ENCODE results near the gene MEIKIN.
"Not testable (repeated sequence)": the region's sequence is repeated elsewhere in the genome, so short reads cannot be mapped to it uniquely, and the experiment has no call there.

The MEIKIN gene

GRCh38 chr5:131877873-131878272 lies 67.6 kb downstream of the MEIKIN start:
- H3K9me3 ChIP-seq: no peaks in the 10 kb centered on the region
- H3K27me3 ChIP-seq: peaks cover 12% of the 10 kb centered on the region
- TF ChIP-seq, protein P1, sequence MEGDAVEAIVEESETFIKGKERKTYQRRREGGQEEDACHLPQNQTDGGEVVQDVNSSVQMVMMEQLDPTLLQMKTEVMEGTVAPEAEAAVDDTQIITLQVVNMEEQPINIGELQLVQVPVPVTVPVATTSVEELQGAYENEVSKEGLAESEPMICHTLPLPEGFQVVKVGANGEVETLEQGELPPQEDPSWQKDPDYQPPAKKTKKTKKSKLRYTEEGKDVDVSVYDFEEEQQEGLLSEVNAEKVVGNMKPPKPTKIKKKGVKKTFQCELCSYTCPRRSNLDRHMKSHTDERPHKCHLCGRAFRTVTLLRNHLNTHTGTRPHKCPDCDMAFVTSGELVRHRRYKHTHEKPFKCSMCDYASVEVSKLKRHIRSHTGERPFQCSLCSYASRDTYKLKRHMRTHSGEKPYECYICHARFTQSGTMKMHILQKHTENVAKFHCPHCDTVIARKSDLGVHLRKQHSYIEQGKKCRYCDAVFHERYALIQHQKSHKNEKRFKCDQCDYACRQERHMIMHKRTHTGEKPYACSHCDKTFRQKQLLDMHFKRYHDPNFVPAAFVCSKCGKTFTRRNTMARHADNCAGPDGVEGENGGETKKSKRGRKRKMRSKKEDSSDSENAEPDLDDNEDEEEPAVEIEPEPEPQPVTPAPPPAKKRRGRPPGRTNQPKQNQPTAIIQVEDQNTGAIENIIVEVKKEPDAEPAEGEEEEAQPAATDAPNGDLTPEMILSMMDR (IDR thresholded peaks at IDR 0.05; ENCODE audit: low read depth, low read length): no peak
- no peak overlapping the region for H3K4me3 ChIP-seq (ENCODE audit: low read depth, low read length)
- H3K36me3 ChIP-seq: no peaks in the 10 kb centered on the region
- no peak for DNase-seq
- no peaks in the 10 kb centered on the region for H3K4me1 ChIP-seq

- H3K36me3 ChIP-seq: not testable (repeated sequence)
These were observed 74.2 kb downstream of the MEIKIN start for GRCh38 chr5:131871251-131871650.

DNA sequence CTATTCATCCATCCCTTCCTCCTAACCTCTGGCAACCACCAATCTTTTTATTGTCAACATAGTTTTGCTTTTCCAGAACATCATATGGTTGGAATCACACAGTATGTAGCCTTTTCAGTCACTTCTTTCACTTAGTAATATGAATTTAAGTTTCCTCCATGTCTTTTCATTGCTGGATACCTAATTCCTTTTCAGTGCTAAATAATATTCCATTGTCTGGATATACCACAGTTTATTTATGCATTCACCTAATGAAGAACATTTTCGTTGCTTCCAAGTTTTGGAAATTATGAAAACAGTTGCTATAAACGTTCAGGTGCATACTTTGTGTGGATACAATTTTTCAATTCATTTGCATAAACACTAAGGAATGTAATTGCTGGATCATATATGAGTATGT lies 77.9 kb downstream of the MEIKIN start:
- H3K9me3 ChIP-seq: no peaks in the 10 kb centered on the region; the same call in 1 of the 2 replicates

More at GRCh38 chr5:131871251-131871650, 74.2 kb downstream of the MEIKIN start:
- H3K4me1 ChIP-seq; H3K4me3 ChIP-seq (ENCODE audit: low read depth, low read length); DNase-seq; H3K9me3 ChIP-seq; H3K27me3 ChIP-seq: not testable (repeated sequence)

GRCh38 chr5:131863700-131864099 lies 81.8 kb downstream of the MEIKIN start:
- Histone ChIP-seq H3K9me3 (no peaks in the 10 kb centered on the region; the same call in none of the 2 replicates), H3K27me3 (0 out of 2 replicates have a peak, but pooled peaks cover 4% of the 10 kb centered on the region), H3K4me1 (no peaks in the 10 kb centered on the region), H3K4me3 (ENCODE audit: low read depth, low read length) (no peak overlapping the region), H3K36me3 (no peaks in the 10 kb centered on the region)
- no peak for DNase-seq
- TF ChIP-seq, protein P1 (IDR thresholded peaks at IDR 0.05; ENCODE audit: low read depth, low read length): no peak

More for the DNA sequence above, 77.9 kb downstream of the MEIKIN start:
- DNase-seq: no peak
- TF ChIP-seq, protein P1 (IDR thresholded peaks at IDR 0.05; ENCODE audit: low read depth, low read length): no peak
- Histone ChIP-seq H3K27me3 (no peaks in the 10 kb centered on the region), H3K4me1 (no peaks in the 10 kb centered on the region), H3K36me3 (no peaks in the 10 kb centered on the region), H3K4me3 (ENCODE audit: low read depth, low read length) (no peak overlapping the region)

DNA sequence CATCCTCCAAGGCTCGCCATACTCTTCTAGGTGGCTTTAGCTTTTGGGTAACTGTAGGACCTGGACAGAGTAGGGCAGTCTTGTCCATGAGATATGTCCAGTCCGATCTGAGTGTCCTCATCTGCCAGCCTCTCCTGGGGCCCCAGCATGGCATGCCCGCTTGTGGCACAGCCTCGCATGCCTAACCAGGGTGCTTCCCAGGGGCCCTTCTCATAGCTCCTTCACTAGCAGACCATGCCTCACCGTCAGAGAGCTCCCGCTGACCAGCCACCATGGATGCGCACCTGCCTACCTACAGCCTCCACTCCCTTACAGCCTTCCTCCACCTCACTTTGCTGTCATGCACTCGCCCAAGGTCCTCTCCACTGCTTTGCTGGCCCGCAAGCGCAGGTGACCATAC lies 88.1 kb downstream of the MEIKIN start:
- H3K27me3 ChIP-seq: peaks cover 4% of the 10 kb centered on the region; the same call in 1 of the 2 replicates
- no peak for DNase-seq
- TF ChIP-seq, protein P1 (IDR thresholded peaks at IDR 0.05; ENCODE audit: low read depth, low read length): no peak

GRCh38 chr5:131855452-131855851 lies 90.0 kb downstream of the MEIKIN start:
- TF ChIP-seq, protein P1 (IDR thresholded peaks at IDR 0.05; ENCODE audit: low read depth, low read length): no peak
- Histone ChIP-seq H3K36me3 (no peaks in the 10 kb centered on the region), H3K9me3 (no peaks in the 10 kb centered on the region), H3K4me3 (ENCODE audit: low read depth, low read length) (no peak overlapping the region), H3K27me3 (no peaks in the 10 kb centered on the region; the same call in 1 of the 2 replicates), H3K4me1 (no peaks in the 10 kb centered on the region)
- no peak for DNase-seq

More for the DNA sequence above, 88.1 kb downstream of the MEIKIN start:
- Histone ChIP-seq H3K4me3 (ENCODE audit: low read depth, low read length) (no peak overlapping the region), H3K36me3 (no peaks in the 10 kb centered on the region), H3K4me1 (no peaks in the 10 kb centered on the region), H3K9me3 (no peaks in the 10 kb centered on the region; the same call in 1 of the 2 replicates)

Data from BE2C (cell line).